H1 (cell line): ENCODE data around the gene TUBD1. TPM values are rescaled to one million over a fixed set of nuclear protein-coding genes. Genes with fewer than 3 reads are reported as not detected.

Experiments used
- CTCF ChIA-PET: fragments of 300-600 bp; sonication (Branson Sonifier 250); formaldehyde crosslinking; loops from one replicate; lab custom pipeline; 2021; ENCODE audit not compliant: partially characterized antibody; lab: Charles Lee
- POLR2A ChIA-PET: fragments of 300-600 bp; sonication (Branson Sonifier 250); formaldehyde crosslinking; loops from one replicate; lab custom pipeline; 2021; ENCODE audit warnings: inconsistent platforms; ENCODE audit not compliant: partially characterized antibody; lab: Charles Lee
- DNase-seq, 2 experiments: peaks; one replicate each; pipeline versions ENCODE4 v3.0.0 to v3.0.0-alpha.2; 2010 to 2022; ENCODE audit warnings: low spot score in 2 of 2, low read depth in 1 of 2, mixed read lengths in 1 of 2
- FAIRE-seq: peaks from 2 replicates; lab custom pipeline; 2011; peaks lifted over from hg19 to GRCh38; lab: Jason Lieb, UNC
- H2AFZ ChIP-seq: 2 replicates; pipeline ENCODE4 v1.8.1; 2012; ENCODE audit warnings: low read length, inconsistent platforms
- H2AK5ac ChIP-seq: 2 replicates; pipeline ENCODE4 v1.6.1; 2013; ENCODE audit warnings: low read depth, low read length
- H2BK120ac ChIP-seq: replicated peaks from 2 replicates; pipeline ENCODE3; 2013; ENCODE audit warnings: low read depth, low read length, inconsistent platforms
- H2BK12ac ChIP-seq: 2 replicates; pipeline ENCODE4 v1.6.1; 2013; ENCODE audit warnings: low read depth, low read length
- H2BK15ac ChIP-seq: 2 replicates; pipeline ENCODE4 v1.6.1; 2013; ENCODE audit warnings: low read length
- H2BK20ac ChIP-seq: 2 replicates; pipeline ENCODE4 v1.6.1; 2013; ENCODE audit warnings: low read length
- H2BK5ac ChIP-seq: 2 replicates; pipeline ENCODE4 v1.6.1; 2013; ENCODE audit warnings: low read depth, low read length
- H3K14ac ChIP-seq: 2 replicates; pipeline ENCODE4 v1.6.1; 2013; ENCODE audit warnings: inconsistent platforms; ENCODE audit not compliant: insufficient read length
- H3K18ac ChIP-seq: 2 replicates; pipeline ENCODE4 v1.6.1; 2013; ENCODE audit warnings: low read length; ENCODE audit errors: extremely low read depth
- H3K23ac ChIP-seq: 2 replicates; pipeline ENCODE4 v1.6.1; 2013; ENCODE audit warnings: inconsistent platforms; ENCODE audit not compliant: insufficient read length
- H3K23me2 ChIP-seq: 2 replicates; pipeline ENCODE4 v1.6.1; 2013; ENCODE audit warnings: low read depth, low read length
- H3K27ac ChIP-seq: 2 replicates; pipeline ENCODE4 v1.6.1; 2011; ENCODE audit warnings: low read depth, low read length, inconsistent platforms
- H3K27me3 ChIP-seq, 4 experiments: replicated peaks in 1 of 4; 1 replicate in 1 of 4; 2 replicates in 3 of 4; pipeline versions ENCODE4 v1.6.1 to v1.8.1; 2011 to 2013; ENCODE audit warnings: low read length in 3 of 4, mild to moderate bottlenecking in 3 of 4, inconsistent platforms in 2 of 4, mixed read lengths in 2 of 4, moderate library complexity in 1 of 4; ENCODE audit not compliant: control insufficient read depth in 3 of 4, insufficient read depth in 3 of 4; ENCODE audit errors: extremely low read depth in 1 of 4
- H3K36me3 ChIP-seq, 4 experiments: 2 replicates each; pipeline versions ENCODE4 v1.6.1 to v1.8.1; 2011 to 2013; ENCODE audit warnings: mild to moderate bottlenecking in 4 of 4, low read length in 3 of 4, moderate library complexity in 2 of 4, control low read depth in 1 of 4, inconsistent platforms in 1 of 4; ENCODE audit not compliant: insufficient read depth in 4 of 4, control insufficient read depth in 2 of 4
- H3K4ac ChIP-seq: replicated peaks from 2 replicates; pipeline ENCODE3; 2013; ENCODE audit warnings: low read length, low read depth, mixed read lengths, inconsistent platforms; ENCODE audit not compliant: insufficient read length
- H3K4me1 ChIP-seq, 4 experiments: replicated peaks in 1 of 4; 1 replicate in 1 of 4; 2 replicates in 3 of 4; pipeline versions ENCODE4 v1.6.1 to v1.8.1; 2011 to 2013; ENCODE audit warnings: low read length in 3 of 4, inconsistent platforms in 2 of 4, mixed read lengths in 1 of 4; ENCODE audit not compliant: insufficient read depth in 4 of 4, control insufficient read depth in 3 of 4
- H3K4me2 ChIP-seq, 2 experiments: 2 replicates each; pipeline versions ENCODE4 v1.6.1 to v1.8.1; 2011 to 2013; ENCODE audit warnings: low read depth in 2 of 2, low read length in 2 of 2, control low read depth in 1 of 2, inconsistent platforms in 1 of 2, mild to moderate bottlenecking in 1 of 2; ENCODE audit not compliant: insufficient read depth in 1 of 2
- H3K4me3 ChIP-seq, 4 experiments: fragments of 200-600, 300-600 bp in 1 of 4; sonication (generic), shearing (Covaris generic), sonication (Bioruptor Twin) in 1 of 4; 2 replicates each; pipeline versions ENCODE4 v1.5.1 to v1.8.1; 2011 to 2016; ENCODE audit warnings: low read length in 4 of 4, low read depth in 3 of 4, control low read depth in 2 of 4, inconsistent platforms in 2 of 4, mild to moderate bottlenecking in 2 of 4, mixed read lengths in 1 of 4, moderate library complexity in 1 of 4; ENCODE audit not compliant: insufficient read depth in 2 of 4; ENCODE audit errors: extremely low read depth in 1 of 4
- H3K56ac ChIP-seq: replicated peaks from 2 replicates; pipeline ENCODE3; 2013; ENCODE audit warnings: low read depth, mild to moderate bottlenecking, mixed read lengths, low read length, inconsistent platforms; ENCODE audit not compliant: insufficient read length
- H3K79me1 ChIP-seq: 2 replicates; pipeline ENCODE4 v1.6.1; 2013; ENCODE audit warnings: low read depth, low read length, control low read depth
- H3K79me2 ChIP-seq, 2 experiments: 2 replicates each; pipeline versions ENCODE4 v1.6.1 to v1.8.1; 2012 to 2013; ENCODE audit warnings: low read length in 2 of 2, mild to moderate bottlenecking in 2 of 2, inconsistent platforms in 1 of 2; ENCODE audit not compliant: insufficient read depth in 2 of 2, control insufficient read depth in 1 of 2
- H3K9ac ChIP-seq, 4 experiments: replicated peaks in 1 of 4; 1 replicate in 1 of 4; 2 replicates in 3 of 4; pipeline versions ENCODE4 v1.6.1 to v1.8.1; 2011 to 2013; ENCODE audit warnings: low read depth in 3 of 4, low read length in 3 of 4, control low read depth in 2 of 4, mild to moderate bottlenecking in 2 of 4, moderate library complexity in 2 of 4, inconsistent platforms in 1 of 4; ENCODE audit errors: extremely low read depth in 1 of 4
- H3K9me3 ChIP-seq, 2 experiments: 2 replicates each; pipeline versions ENCODE4 v1.6.1 to v1.8.1; 2012 to 2013; ENCODE audit warnings: mild to moderate bottlenecking in 2 of 2, moderate library complexity in 2 of 2, control low read depth in 1 of 2, inconsistent platforms in 1 of 2, low read depth in 1 of 2, low read length in 1 of 2, mixed read lengths in 1 of 2; ENCODE audit not compliant: insufficient read depth in 2 of 2
- H4K20me1 ChIP-seq, 2 experiments: replicated peaks in 1 of 2; 2 replicates each; pipeline versions ENCODE3 to v1.8.1; 2011 to 2013; ENCODE audit warnings: inconsistent platforms in 2 of 2, low read length in 2 of 2, mild to moderate bottlenecking in 1 of 2; ENCODE audit not compliant: insufficient read depth in 2 of 2, control insufficient read depth in 1 of 2
- H4K5ac ChIP-seq: 2 replicates; pipeline ENCODE4 v1.6.1; 2013; ENCODE audit warnings: low read length, low read depth, mixed read lengths, inconsistent platforms; ENCODE audit not compliant: insufficient read length
- H4K8ac ChIP-seq: 2 replicates; pipeline ENCODE4 v1.8.0; 2013; ENCODE audit warnings: mild to moderate bottlenecking, moderate library complexity, low read length, inconsistent platforms; ENCODE audit not compliant: insufficient read depth; ENCODE audit errors: extremely low read depth
- H4K91ac ChIP-seq: replicated peaks from 2 replicates; pipeline ENCODE3; 2013; ENCODE audit warnings: low read length, mixed read lengths, inconsistent platforms; ENCODE audit not compliant: insufficient read length
- CTCF ChIP-seq, 3 experiments: IDR thresholded peaks; 1 replicate in 2 of 3; 2 replicates in 1 of 3; pipeline versions ENCODE4 v1.5.1 to v1.6.1; 2011; ENCODE audit warnings: low read length in 3 of 3, mild to moderate bottlenecking in 3 of 3, inconsistent platforms in 2 of 3, low read depth in 1 of 3, moderate library complexity in 1 of 3; ENCODE audit not compliant: insufficient read depth in 1 of 3; ENCODE audit errors: control extremely low read depth in 1 of 3
- EGR1 ChIP-seq: IDR thresholded peaks from 2 replicates; pipeline ENCODE4 v1.6.1; 2011; ENCODE audit warnings: low read depth, low read length, borderline replicate concordance
- KDM4A ChIP-seq: IDR thresholded peaks from one replicate; pipeline ENCODE4 v1.7.1; 2012; ENCODE audit warnings: low read depth, mild to moderate bottlenecking, moderate library complexity, low read length, inconsistent platforms; ENCODE audit not compliant: severe bottlenecking
- MAX ChIP-seq: IDR thresholded peaks from 2 replicates; pipeline ENCODE4 v1.6.1; 2012; ENCODE audit warnings: inconsistent platforms
- PHF8 ChIP-seq: fragments of 200-600 bp; sonication (generic); conservative IDR thresholded peaks from 2 replicates; pipeline ENCODE4 v1.7.1; 2012; ENCODE audit warnings: low read depth, mild to moderate bottlenecking, inconsistent platforms, low read length, moderate library complexity
- SIX5 ChIP-seq: IDR thresholded peaks from 2 replicates; pipeline ENCODE4 v1.6.1; 2011; ENCODE audit warnings: mild to moderate bottlenecking, low read depth, low read length
- SUZ12 ChIP-seq: fragments of 200-600 bp; sonication (generic); IDR thresholded peaks from 2 replicates; pipeline ENCODE4 v1.6.1; 2012; ENCODE audit warnings: mild to moderate bottlenecking, inconsistent platforms, low read length, moderate library complexity, mixed read lengths
- YY1 ChIP-seq: IDR thresholded peaks from 2 replicates; pipeline ENCODE4 v1.6.1; 2011; ENCODE audit warnings: low read depth, mild to moderate bottlenecking, low read length
- WGBS, 2 experiments: shearing (Covaris generic) in 1 of 2; methylation state at CpG; one replicate each; pipeline versions ENCODE4 v1.1.6 to v1.1.7; 2013 to 2015; ENCODE audit warnings: low lambda C conversion rate in 2 of 2, mixed read lengths in 2 of 2, inconsistent platforms in 1 of 2, low coverage in 1 of 2, missing lambda C conversion rate in 1 of 2; ENCODE audit not compliant: insufficient replicate concordance in 2 of 2, insufficient coverage in 1 of 2, insufficient read length in 1 of 2; ENCODE audit errors: extremely low coverage in 1 of 2, missing lambda C conversion rate in 1 of 2; 5-methylcytosine and 5-hydroxymethylcytosine counted together
- polyA plus RNA-seq, 7 experiments: library from polyadenylated mRNA; depleted of rRNA in 3 of 7; stranded (reverse) in 5 of 7; unstranded in 2 of 7; fragments of >200 nt in 5 of 7; fragments of 200-250 nt in 2 of 7; gene quantifications; 1 replicate in 5 of 7; 2 replicates in 1 of 7; 4 replicates in 1 of 7; pipeline versions ENCODE4 v1.2.1 to v1.2.3, GENCODE V29; 2011 to 2013; ENCODE audit warnings: missing spikeins in 2 of 7, mixed read lengths in 2 of 7
- total RNA-seq: library from RNA; stranded (reverse); fragmentation: NEBNext Ultra II Directional; extraction: Animal tissue kit (Norgen Biotek cat#: 25700); gene quantifications from 2 replicates; pipeline ENCODE4 v1.2.1, GENCODE V29; 2021

The TUBD1 gene
- total and polyA plus RNA-seq, 2 of the 8 experiments (the other 6 are each of a cell fraction or from before 2014, with no cell fraction given) = 9.1 to 17.5 TPM

GRCh38 chr17:59842901-59843652, 49.7 kb downstream of the TUBD1 start:
- Histone ChIP-seq H4K91ac (no peak overlapping the region), H3K23me2 (peaks cover 4% of the 10 kb centered on the region; the same call in 1 of the 2 replicates), H2AK5ac (no peak overlapping the region), H2BK12ac (no peak overlapping the region), H3K4ac (no peak overlapping the region), H3K4me1 (peaks cover 7 to 15% (median 10%) of the 10 kb centered on the region in 4 experiments; a peak in 6 of 7 replicates), H3K18ac (no peak overlapping the region), H3K79me2 (peaks cover 3 to 28% of the 10 kb centered on the region in 2 experiments; a peak in 3 of 4 replicates), H3K27ac (no peak overlapping the region), H2AFZ (no peak overlapping the region), H3K9ac (no peak overlapping the region), H2BK15ac (no peak overlapping the region), H4K20me1 (no peaks in the 10 kb centered on the region), H3K36me3 (peaks cover 0 to 27% (median 12%) of the 10 kb centered on the region in 4 experiments; a peak in 5 of 8 replicates), H3K4me2 (no peak overlapping the region), H2BK5ac (no peak overlapping the region), H3K56ac (no peak overlapping the region), H3K79me1 (no peaks in the 10 kb centered on the region), H2BK120ac (no peak overlapping the region), H2BK20ac (no peak overlapping the region), H3K23ac (no peak overlapping the region), H4K8ac (no peak overlapping the region), H3K27me3 (no peaks in the 10 kb centered on the region), H3K9me3 (no peaks in the 10 kb centered on the region), H3K4me3 (no peak overlapping the region), H3K14ac (no peak overlapping the region), H4K5ac (no peak overlapping the region)
- CTCF ChIA-PET = interaction anchor here (0.9 to 6.3 kb wide), 2 partner anchors 10 to 89 kb away, joined by 3 to 32 read pairs; no protein-coding TSS in a partner anchor
- POLR2A ChIA-PET = interaction anchor here (0.6 to 11.2 kb wide), 4 partner anchors 14 to 90 kb away, joined by 3 to 137 read pairs (median 12); no protein-coding TSS in a partner anchor
- WGBS, 2 experiments = 94% methylated on average over 13 of the region's 13 CpGs; no CpG with 5 or more reads in 1 of the 2 experiments
- FAIRE-seq (no peak), DNase-seq (no peak)
- TF ChIP-seq SIX5 = no peak
- TF ChIP-seq KDM4A = no peak
- TF ChIP-seq YY1 = no peak
- TF ChIP-seq CTCF (IDR thresholded peaks at IDR 0.05; ENCODE audit: control extremely low read depth in 1 of 3, insufficient read depth in 1 of 3, low read depth in 1 of 3, low read length in 3 of 3) = no peak
- TF ChIP-seq PHF8 = no peak
- no peak for TF ChIP-seq SUZ12
- no peak for TF ChIP-seq EGR1
- no peak for TF ChIP-seq MAX
